GM12891 (cell line): ENCODE results near the gene SCYL2.
A peak's percentile ranks its signal among the peaks of the same experiment; 100 is the strongest.

Experiments used
- POLR2A ChIP-seq: IDR thresholded peaks from 2 replicates; pipeline ENCODE4 v1.6.1; 2011; ENCODE audit warnings: low read depth, low read length, control low read depth
- POLR2AphosphoS5 ChIP-seq: IDR thresholded peaks from 2 replicates; pipeline ENCODE4 v1.6.1; 2011; ENCODE audit warnings: low read depth, low read length, control low read depth
- SPI1 ChIP-seq: IDR thresholded peaks from 2 replicates; pipeline ENCODE4 v1.6.1; 2011; ENCODE audit warnings: low read depth, low read length, control low read depth
- TAF1 ChIP-seq: IDR thresholded peaks from 2 replicates; pipeline ENCODE4 v1.6.1; 2011; ENCODE audit warnings: low read depth, low read length, control low read depth

DNA sequence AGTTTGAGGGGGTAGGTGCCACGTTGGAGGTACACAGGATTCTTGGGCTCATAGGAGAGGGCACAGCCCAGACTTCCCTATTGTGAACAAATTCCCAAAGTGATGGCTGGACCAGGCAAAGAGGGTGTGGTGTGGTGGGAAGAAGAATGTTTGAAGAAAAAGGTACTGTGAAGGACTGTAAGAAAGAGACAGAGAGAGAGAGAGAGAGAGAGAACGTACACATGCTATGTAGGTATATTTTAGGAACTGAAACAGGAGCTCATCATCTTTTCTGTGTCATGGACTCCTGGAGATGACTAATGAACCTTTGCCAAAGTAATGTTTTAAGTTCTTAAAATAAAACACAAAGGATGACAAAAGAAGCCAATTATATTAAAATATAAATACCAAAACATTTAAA, 114.4 kb downstream of the SCYL2 start:
- TF ChIP-seq SPI1 (peak; percentile 66), POLR2A (no peak), POLR2AphosphoS5 (no peak), TAF1 (no peak)
